Mucosa of descending colon (tissue), 3 donors: ENCODE measurements around the gene TSPAN31. TPM values are rescaled to one million over a fixed set of nuclear protein-coding genes. Genes with fewer than 3 reads are reported as not detected.
A peak's percentile ranks its signal among the peaks of the same experiment; 100 is the strongest.

Experiments
- ATAC-seq: fragments of 200-7000 bp; cut with Tn5 transposase; one replicate; pipeline ENCODE4 v1.9.1; 2020; ENCODE audit warnings: mild to moderate bottlenecking, moderate library complexity
- DNase-seq, 3 donors: peaks; one replicate each; pipeline ENCODE4 v3.0.0-alpha.2; 2020
- H3K36me3 ChIP-seq: fragments of 200-600 bp; one replicate; pipeline ENCODE4 v1.8.0; 2021; ENCODE audit warnings: low read depth, mild to moderate bottlenecking
- H3K4me1 ChIP-seq: fragments of 200-600 bp; one replicate; pipeline ENCODE4 v1.8.0; 2021; ENCODE audit warnings: low read depth, mild to moderate bottlenecking
- H3K4me3 ChIP-seq: fragments of 200-600 bp; one replicate; pipeline ENCODE4 v1.8.0; 2021; ENCODE audit warnings: mild to moderate bottlenecking
- H3K9me3 ChIP-seq: fragments of 200-600 bp; one replicate; pipeline ENCODE4 v1.8.0; 2021; ENCODE audit warnings: mild to moderate bottlenecking
- intact Hi-C, 2 donors: fragments of 100-400 bp; cut with DNase I in 1 of 2; cut with micrococcal nuclease in 1 of 2; formaldehyde crosslinking; loops; one replicate each; pipeline versions ENCODE4 v1.11.0 to v1.11.1; 2022; cut with DNase I, micrococcal nuclease
- total RNA-seq, 3 donors: library from RNA; stranded (reverse); fragmentation: NEBNext Ultra II Directional in 2 of 3; extraction: Animal tissue kit (Norgen Biotek cat#: 25700) in 2 of 3; gene quantifications; one replicate each; pipeline versions ENCODE4 v1.2.1 to v1.2.4, GENCODE V29; 2021 to 2023
- TF ChIP-seq, protein P1 (sequence below): fragments of 200-600 bp; IDR thresholded peaks from one replicate; pipeline ENCODE4 v1.8.0; 2022; ENCODE audit warnings: antibody characterized with exemption, mild to moderate bottlenecking
- donor health status: DM: no; HTN: no; CAD: no; lungs with moderate emphysema.
- donor health status: DM: no; HTN: no; CAD: no.
- donor health status: DM: no; HTN: yes; CAD: no.

TSPAN31 gene
- total RNA-seq, 3 donors from 2014 or later, result 29.2 to 39.8 (median 30.5) TPM

DNA sequence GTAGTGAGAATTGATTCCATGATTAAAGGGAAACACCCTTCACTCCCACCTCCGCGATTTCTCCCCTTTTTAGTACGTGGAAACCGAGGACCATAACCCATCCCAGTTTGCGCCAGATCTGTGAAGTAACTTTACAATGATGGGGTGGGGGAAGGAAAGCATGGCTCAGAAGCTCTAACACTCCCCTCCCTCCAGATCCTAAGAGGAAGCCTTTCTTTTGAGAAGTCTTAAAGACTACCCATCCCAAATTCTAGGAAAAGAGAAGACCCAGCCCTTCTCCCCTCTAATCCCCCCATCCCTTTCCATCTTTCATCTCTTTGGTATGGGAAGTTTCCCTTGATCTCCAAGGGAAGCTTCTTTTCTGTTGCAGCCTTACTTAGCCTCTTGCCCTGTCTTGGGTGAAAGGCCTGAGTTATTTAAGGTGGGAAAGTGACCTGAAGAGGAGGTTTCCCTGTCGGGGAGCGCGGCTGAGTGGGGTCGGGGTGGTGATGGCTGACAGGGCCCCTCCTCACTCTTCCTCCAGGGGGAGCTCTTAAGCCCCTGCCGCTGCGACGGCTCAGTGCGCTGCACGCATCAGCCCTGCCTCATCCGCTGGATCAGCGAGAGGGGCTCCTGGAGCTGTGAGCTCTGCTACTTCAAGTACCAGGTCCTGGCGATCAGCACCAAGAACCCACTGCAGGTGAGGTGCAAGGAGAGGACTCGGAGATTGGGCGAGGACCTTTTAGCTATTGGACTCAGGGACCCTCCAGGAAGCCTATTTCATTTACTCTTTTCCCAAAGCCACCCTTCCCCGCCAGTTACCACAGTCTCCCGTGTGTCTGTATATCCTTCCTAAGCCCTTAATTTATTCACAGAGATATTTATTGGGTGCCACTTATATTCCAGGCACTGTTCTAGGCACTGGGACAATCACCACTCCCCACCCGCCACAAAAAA, 11.8 kb downstream of the TSPAN31 start:
- TF ChIP-seq, protein P1, sequence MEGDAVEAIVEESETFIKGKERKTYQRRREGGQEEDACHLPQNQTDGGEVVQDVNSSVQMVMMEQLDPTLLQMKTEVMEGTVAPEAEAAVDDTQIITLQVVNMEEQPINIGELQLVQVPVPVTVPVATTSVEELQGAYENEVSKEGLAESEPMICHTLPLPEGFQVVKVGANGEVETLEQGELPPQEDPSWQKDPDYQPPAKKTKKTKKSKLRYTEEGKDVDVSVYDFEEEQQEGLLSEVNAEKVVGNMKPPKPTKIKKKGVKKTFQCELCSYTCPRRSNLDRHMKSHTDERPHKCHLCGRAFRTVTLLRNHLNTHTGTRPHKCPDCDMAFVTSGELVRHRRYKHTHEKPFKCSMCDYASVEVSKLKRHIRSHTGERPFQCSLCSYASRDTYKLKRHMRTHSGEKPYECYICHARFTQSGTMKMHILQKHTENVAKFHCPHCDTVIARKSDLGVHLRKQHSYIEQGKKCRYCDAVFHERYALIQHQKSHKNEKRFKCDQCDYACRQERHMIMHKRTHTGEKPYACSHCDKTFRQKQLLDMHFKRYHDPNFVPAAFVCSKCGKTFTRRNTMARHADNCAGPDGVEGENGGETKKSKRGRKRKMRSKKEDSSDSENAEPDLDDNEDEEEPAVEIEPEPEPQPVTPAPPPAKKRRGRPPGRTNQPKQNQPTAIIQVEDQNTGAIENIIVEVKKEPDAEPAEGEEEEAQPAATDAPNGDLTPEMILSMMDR, result peak; percentile 66
- peaks cover 35% of the 10 kb centered on the region for H3K4me1 ChIP-seq
- H3K9me3 ChIP-seq, result no peaks in the 10 kb centered on the region
- DNase-seq (peak; percentile 67 to 81 (median 73)), ATAC-seq (peak; percentile 21)
- H3K4me3 ChIP-seq, result no peak overlapping the region
- intact Hi-C loops, result no loop called here
- H3K36me3 ChIP-seq, result no peaks in the 10 kb centered on the region

DNA sequence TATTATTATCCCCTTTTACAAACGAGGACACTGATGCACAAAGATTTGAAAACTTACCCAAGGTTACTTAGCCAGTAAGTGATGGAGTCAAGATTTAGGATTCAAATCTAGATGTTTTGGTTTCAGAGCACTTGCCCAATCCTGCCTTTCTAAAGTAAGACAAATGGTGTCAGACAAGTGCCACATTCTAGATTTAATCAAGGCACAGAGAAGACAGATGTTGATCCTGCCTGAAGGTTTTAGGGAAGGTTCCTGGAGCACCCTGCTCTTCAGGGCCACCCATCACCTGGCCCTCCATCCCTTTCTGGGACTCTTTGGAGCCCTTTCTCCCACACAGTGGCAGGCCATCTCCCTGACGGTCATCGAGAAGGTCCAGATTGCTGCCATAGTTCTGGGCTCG, 12.9 kb downstream of the TSPAN31 start:
- no peak overlapping the region for H3K4me3 ChIP-seq
- intact Hi-C loops, result no loop called here
- no peaks in the 10 kb centered on the region for H3K9me3 ChIP-seq
- TF ChIP-seq, protein P1, result no peak
- H3K4me1 ChIP-seq, result peaks cover 31% of the 10 kb centered on the region
- ATAC-seq (no peak), DNase-seq (no peak)
- H3K36me3 ChIP-seq, result no peaks in the 10 kb centered on the region

DNA sequence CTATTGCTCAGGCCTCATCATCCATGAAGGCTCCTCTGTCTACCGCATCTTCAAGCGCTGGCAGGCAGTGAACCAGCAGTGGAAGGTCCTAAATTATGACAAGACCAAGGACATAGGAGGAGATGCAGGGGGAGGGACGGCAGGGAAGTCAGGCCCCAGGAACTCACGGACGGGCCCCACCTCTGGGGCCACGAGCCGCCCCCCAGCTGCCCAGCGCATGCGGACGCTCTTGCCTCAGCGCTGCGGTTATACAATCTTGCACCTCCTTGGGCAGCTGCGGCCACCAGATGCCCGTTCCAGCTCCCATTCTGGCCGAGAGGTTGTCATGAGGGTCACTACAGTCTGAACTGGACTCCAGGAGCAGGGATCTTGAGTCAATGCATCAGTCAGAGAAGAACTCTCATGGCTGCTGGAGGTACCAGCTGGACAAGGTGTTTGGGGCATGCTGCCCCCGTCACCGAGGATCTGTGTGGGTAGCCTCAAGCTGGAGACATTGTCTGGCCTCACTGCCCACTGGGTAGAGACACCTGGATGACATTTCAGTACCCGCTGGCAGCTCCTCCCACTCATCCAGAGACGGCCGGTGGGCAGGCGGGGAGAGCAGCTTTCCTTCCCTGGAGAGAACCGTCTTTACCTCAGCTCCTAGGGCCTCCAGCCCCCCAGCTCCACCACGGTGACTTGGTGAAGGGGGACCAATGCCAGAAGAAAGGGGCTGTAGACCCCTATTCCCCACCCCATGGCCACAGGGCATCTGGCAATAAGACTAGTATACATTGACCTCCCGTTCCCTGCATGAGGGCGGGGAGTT, 13.9 kb downstream of the TSPAN31 start:
- no peaks in the 10 kb centered on the region for H3K9me3 ChIP-seq
- no peak for ATAC-seq
- H3K4me1 ChIP-seq, result peaks cover 21% of the 10 kb centered on the region
- DNase-seq, result no peak
- TF ChIP-seq, protein P1, result no peak
- H3K4me3 ChIP-seq, result no peak overlapping the region
- intact Hi-C loops, result no loop called here
- no peaks in the 10 kb centered on the region for H3K36me3 ChIP-seq

DNA sequence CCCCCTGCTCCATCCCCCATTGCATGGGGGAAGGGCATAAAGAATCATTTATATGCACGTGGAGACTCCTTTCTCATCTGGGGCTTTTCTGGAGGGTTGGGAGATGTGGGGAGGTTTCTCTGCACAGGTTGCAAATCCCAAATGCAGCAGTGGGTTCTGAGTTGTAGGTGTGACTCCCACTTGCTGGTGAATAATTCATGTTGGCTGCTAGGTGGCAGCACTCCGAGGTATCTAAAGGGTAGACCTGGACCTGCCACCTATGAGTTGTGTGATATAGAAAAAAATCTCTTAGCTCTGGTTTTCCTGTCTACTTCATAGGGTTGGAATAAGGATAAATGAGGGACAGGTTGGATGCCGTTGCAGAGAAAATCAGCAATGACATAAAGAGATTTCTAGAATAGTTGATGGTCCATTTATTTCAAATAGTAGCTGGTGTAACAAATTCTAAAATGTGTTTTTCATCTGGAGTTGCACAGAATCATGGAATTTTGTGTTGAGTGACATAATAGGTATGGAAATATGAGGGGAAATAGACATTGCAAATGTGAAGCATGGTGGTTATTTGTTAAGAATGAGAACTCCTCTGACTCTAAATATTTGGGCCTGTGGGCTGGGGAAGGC, 14.6 kb downstream of the TSPAN31 start:
- intact Hi-C loops, result no loop called here
- ATAC-seq, result no peak
- no peaks in the 10 kb centered on the region for H3K36me3 ChIP-seq
- H3K9me3 ChIP-seq, result no peaks in the 10 kb centered on the region
- TF ChIP-seq, protein P1, result peak; percentile 13
- DNase-seq, result peak in 1 of 3 donors; percentile 42
- H3K4me3 ChIP-seq, result no peak overlapping the region
- H3K4me1 ChIP-seq, result peaks cover 14% of the 10 kb centered on the region

DNA sequence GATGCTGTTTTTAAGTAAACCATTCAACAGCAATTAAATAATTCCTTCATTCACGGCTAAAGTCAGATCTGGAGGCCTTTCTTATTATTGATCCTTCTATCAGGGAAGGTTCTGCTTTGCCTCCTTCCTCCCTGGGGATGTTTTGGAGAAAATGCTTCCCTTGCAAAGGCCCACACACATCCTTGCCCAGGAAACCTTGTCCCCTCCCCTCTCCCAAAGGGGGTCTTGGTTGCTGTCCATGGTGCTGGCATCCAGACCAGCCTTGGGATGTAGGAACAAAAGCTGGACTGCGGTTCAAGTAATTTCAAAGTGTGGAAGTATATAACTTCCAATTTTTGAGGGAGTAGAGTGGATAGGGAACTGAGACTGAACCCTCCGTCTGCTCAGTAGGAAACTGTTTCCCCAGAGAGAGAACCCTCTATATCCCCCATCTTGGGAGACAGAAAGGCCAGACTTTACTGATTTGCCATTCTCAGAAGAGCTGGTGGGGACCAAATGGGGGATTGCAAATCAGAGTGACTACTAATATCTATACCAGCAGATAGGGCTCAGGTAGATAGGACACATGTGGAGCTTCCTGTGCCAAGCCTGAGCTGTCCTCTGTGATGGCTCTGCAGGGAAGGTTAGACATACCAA, 15.6 kb downstream of the TSPAN31 start:
- TF ChIP-seq, protein P1, result no peak
- no peaks in the 10 kb centered on the region for H3K9me3 ChIP-seq
- H3K36me3 ChIP-seq, result no peaks in the 10 kb centered on the region
- no peak overlapping the region for H3K4me3 ChIP-seq
- intact Hi-C loops, result no loop called here
- no peak for ATAC-seq
- peaks cover 15% of the 10 kb centered on the region for H3K4me1 ChIP-seq
- DNase-seq, result no peak
